Head of caudate nucleus (tissue), 42 donors: ENCODE data around the gene MBOAT7.

Experiments used
- DNase-seq, 42 donors: peaks; one replicate each; pipeline versions ENCODE4 v3.0.0 to v3.0.0-alpha.2; 2020 to 2021; ENCODE audit warnings: mixed read lengths in 7 of 42
- intact Hi-C: fragments of 100-400 bp; cut with DNase I; formaldehyde crosslinking; loops from one replicate; pipeline ENCODE4 v1.15.0; 2022

The MBOAT7 gene

GRCh38 chr19:54152878-54153524, 36.4 kb downstream of the MBOAT7 start:
- intact Hi-C loops, result no loop called here

DNA sequence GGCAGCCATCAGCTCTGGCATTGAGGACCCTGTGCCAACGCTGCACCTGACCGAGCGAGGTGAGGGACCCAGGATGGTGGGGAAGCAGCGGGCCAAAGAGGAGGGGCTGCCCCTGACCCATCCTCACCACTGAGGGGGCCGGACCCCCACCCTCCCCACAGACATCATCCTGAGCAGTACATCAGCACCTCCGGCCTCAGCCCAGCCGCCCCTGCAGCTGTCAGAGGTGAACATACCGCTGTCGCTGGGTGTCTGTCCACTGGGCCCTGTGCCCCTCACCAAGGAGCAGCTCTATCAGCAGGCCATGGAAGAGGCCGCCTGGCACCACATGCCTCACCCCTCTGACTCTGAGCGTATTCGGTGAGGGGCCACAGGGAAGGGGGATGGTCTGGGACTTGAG, 37.1 kb downstream of the MBOAT7 start:
- DNase-seq, result no peak
- intact Hi-C loops, result no loop called here

More at GRCh38 chr19:54152878-54153524, 36.4 kb downstream of the MBOAT7 start:
- no peak for DNase-seq

DNA sequence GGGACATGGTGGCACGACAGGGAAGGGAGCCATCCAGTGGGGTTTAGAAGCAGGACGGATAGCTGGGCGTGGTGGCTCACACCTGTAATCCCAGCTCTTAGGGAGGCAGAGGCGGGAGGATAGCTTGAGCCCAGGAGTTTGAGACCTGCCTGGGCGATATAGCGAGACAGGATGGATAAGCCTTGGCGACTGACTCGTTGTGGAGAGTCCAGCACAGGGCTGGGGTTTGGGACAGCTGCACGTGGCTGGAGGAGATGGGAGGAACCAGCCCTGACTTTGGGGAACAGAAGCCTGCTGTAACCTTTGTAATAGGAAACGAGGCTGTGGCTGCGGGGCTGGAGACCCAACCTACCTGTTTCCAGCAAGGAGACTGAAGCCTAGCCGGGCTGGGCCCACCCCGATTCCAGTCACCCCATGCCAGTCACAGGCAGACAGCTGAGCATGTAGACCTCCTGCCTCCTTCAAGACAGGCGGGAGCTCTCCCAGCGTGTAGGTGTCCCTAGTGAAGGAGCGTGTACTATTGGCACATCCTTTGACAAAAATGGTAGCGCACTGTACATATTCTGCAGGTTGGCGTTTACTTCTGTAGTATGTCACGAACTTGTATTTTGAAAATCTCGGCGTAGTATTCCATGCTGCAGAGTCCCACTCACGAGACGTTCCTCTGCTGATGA, 37.9 kb downstream of the MBOAT7 start:
- intact Hi-C loops, result no loop called here

GRCh38 chr19:54149021-54149812, 40.2 kb downstream of the MBOAT7 start:
- intact Hi-C loops, result no loop called here
- DNase-seq, result no peak

More for the DNA sequence above, 37.9 kb downstream of the MBOAT7 start:
- peak in 35 of 42 donors; percentile 18 to 91 (median 56) for DNase-seq

DNA sequence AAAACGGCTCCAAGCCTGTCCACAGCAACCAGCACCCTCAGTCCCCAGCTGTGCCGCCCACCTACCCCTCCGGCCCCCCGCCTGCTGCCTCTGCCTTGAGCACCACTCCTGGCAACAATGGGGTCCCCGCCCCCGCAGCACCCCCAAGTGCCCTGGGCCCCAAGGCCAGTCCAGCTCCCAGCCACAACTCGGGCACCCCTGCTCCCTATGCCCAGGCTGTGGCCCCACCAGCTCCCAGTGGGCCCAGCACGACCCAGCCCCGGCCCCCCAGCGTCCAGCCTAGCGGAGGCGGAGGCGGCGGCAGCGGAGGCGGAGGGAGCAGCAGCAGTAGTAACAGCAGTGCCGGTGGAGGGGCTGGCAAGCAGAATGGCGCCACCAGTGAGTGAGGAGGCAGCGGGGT, 41.2 kb downstream of the MBOAT7 start:
- intact Hi-C loops, result no loop called here
- no peak for DNase-seq

DNA sequence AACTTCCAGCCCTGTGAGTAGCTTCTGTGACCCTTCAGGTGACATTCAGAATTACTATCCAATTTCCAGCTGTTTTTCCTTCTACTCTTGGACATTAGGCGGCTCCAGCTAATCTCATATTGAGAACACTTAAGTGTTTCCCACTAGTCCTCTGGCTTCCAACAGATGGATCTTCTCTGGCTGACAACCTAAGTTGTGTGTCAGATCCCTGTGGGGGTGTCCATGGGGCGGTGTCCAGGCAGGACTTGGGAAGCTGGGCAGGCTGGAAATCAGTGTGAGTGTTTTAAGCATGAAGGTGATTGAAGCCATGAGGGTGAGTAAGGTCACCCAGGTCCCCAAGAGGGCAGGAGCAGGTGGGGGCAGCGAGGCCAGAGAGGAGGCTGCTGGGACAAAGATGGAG, 41.7 kb downstream of the MBOAT7 start:
- intact Hi-C loops, result no loop called here

GRCh38 chr19:54145541-54146158, 43.7 kb downstream of the MBOAT7 start:
- no peak for DNase-seq
- intact Hi-C loops, result no loop called here

More for the DNA sequence above, 41.7 kb downstream of the MBOAT7 start:
- DNase-seq, result no peak

DNA sequence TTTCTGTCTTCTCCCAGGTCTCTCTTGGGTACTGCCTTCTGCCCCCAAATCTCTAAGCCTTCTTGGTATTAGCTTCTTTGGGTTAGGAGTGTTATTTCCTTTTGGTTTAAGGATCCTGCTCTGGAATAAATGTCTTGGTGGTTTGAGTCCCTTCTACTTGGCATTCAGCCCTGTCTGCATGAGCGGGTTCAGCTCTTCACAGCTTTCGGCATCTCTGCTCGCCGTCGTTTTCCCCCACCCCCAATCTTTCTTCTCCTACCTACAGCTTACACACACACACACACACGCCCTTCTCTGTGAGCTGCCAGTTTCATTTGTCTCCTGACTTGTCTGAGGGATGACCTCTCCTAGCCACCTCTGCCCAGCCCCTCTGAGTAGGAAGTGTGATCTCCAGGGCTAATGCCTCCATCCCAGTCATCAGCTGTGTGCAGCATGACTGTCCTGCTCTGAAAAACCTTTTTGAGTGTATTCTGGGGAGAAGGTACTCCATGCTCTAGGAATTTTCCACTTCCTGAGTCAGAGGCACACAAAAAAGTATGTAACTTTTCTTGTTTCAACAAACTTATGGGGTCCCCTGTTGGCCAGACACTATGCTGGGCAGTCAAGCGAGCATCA, 47.1 kb downstream of the MBOAT7 start:
- DNase-seq, result no peak
- intact Hi-C loops, result no loop called here

- intact Hi-C loops, result no loop called here
- DNase-seq, result no peak
Observed at GRCh38 chr19:54141356-54141755, 48.0 kb downstream of the MBOAT7 start.

- intact Hi-C loops, result no loop called here
- DNase-seq, result no peak
Observed at GRCh38 chr19:54138489-54139256, 50.7 kb downstream of the MBOAT7 start.

DNA sequence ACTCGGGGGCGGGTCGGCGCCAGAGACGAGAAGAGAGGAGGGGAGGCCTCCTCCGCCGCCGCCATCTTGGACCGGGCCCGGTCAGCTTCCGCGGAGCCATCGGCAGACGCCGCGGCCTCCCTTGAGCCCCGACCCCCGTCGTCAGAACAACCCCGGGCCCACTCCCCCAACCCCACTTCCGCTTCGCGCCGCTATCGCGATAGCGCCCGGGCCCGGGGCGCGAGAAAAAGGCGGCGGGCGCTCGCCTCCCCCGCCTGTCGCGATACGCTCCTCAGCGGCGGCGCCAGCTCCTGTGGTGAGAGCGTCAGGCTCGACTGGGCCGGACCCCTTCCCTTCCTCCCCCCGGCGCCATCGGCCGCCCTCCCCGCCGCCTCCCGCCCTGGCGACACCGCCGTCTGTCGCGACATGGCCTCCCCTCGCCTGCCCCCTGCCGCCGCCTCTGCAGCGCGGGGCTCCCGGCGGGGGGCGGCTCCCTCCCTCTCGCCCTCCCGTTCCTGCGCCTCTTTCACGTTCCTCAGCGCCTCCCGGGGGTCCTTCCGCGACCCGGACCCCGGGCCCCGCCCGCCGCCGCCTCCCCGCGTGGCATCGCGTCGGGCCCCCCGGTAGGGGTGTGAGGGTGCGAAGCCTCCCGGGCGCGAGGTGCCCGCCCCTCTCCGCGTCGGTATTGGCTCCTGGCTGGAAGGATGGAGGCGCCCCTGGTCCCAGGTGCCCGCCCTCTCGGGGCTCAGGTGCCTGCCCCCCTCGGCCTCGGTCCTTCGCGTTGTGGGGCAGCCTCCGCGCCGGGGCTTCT, 51.5 kb downstream of the MBOAT7 start, which contains the start of gene CNOT3:
TSS of gene CNOT3 (plus strand) at position 64 of the 790 bp plus-strand sequence. CDS start 5,217 bp downstream, outside the sequence.
- DNase-seq, result peak in 1 of 42 donors; percentile 29
- intact Hi-C loops, result no loop called here

GRCh38 chr19:54136864-54137698, 52.3 kb downstream of the MBOAT7 start:
- intact Hi-C loops, result no loop called here

GRCh38 chr19:54136086-54136863, 53.1 kb downstream of the MBOAT7 start:
- DNase-seq, result peak in 5 of 42 donors; percentile 14 to 31 (median 23)
- intact Hi-C loops, result no loop called here

More at GRCh38 chr19:54136864-54137698, 52.3 kb downstream of the MBOAT7 start:
- DNase-seq, result peak; percentile 96 to 100 (median 99)

GRCh38 chr19:54133957-54134590, 55.3 kb downstream of the MBOAT7 start:
- intact Hi-C loops, result no loop called here
- DNase-seq, result no peak

DNA sequence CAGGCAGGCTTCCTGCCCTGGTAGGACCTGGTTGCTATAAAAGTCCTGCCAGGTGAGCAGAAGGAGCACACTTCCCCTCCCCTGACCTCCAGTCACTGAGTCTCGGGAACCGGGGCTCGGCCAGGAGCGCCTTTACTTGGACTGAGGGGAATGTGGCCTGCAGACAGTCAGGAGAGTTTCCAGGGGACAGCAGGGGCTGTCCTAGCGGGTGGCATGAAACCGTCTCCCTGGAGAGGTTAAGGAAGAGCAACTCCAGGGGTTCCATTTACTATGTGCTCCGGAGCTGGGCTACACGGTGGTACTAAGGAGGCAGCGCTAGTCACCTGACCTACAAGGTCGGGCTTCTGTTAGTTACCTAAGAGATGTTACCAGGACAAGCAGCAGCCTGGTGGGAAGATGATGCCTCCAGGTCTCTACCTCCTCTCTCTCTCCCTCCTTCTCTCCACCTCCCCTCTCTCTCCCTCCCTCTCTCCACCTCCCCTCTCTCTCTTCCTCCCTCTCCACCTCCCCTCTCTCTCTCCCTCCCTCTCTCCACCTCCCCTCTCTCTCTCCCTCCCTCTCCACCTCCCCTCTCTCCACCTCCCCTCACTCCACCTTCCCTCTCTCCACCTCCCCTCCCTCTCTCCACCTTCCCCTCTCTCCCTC, 55.9 kb downstream of the MBOAT7 start:
- DNase-seq, result peak in 1 of 42 donors; percentile 22
- intact Hi-C loops, result no loop called here
